HG03520 (cell line): ENCODE data around the gene ARHGEF37.

Experiments
- ATAC-seq: cut with Tn5 transposase; IDR thresholded peaks from one replicate; pipeline ENCODE4 v1.9.1; 2021; ENCODE audit warnings: mild to moderate bottlenecking, moderate library complexity; ENCODE audit not compliant: unreplicated experiment

The ARHGEF37 gene

DNA sequence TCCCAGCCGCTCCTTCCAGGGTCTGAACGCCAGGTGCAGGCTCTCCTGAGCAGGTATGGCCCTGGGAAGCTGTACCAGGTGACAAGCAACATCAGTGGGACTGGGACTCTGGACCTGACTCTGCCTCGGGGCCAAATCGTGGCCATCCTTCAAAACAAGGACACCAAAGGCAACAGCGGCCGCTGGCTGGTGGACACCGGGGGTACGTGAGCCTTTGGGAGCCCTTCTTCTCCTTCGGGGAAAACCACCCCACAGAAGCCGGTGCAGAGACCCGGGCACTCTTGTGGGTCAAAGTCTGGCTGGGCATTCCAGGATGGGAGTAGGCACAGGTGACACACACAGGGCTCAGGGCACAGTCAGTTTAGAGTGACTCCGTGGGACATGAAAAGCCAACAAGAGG, 45.8 kb downstream of the ARHGEF37 start:
- ATAC-seq = no peak

GRCh38 chr5:149628221-149628620, 46.9 kb downstream of the ARHGEF37 start:
- ATAC-seq = no peak

DNA sequence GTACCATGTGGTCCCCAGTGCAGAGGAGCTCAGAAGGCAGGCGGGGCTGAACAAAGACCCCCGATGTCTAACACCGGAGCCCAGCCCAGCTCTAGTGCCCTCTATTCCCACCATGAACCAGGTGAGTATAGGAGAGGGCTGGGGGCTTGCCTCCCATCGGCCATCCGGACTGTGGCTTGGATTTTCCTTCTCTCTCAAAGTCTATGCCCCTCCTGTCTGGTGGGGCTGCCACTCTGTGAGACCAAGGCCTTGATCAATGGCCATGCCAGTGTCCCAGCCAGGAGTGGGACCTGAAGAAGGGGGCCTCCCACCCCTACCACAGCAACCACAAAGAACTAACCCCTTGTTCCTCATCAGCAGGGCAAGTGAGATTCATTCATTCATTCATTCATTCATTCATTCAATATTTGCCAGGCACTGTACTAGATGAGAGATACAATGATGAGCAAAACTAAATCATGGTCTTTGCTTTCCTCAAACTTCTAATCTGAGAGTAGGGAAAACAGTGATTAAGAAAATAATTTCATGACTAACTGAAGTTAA, 47.6 kb downstream of the ARHGEF37 start:
- ATAC-seq = no peak

DNA sequence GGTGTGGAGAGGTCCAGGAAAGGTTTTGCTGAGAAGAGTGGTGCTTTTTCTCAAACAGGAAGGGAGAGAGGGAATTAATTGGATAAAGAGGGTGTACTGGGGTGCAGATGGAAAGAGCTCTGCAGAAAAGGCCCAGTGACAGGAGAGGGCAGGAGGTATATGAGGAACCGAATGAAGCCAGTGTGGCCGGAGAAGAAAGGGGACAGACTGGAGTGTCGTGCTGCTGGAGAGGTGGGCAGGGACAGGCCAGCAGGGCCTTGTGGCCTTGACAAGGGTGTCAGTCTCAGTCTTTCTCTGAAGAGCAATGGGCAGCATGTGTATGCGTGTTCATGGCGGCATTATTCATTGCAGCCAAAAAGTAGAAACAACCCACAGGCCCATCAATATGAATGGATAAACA, 48.1 kb downstream of the ARHGEF37 start:
- ATAC-seq = no peak

- no peak for ATAC-seq
Measured at GRCh38 chr5:149630337-149630736, 49.0 kb downstream of the ARHGEF37 start.

GRCh38 chr5:149631506-149631905, 50.2 kb downstream of the ARHGEF37 start:
- no peak for ATAC-seq

- no peak for ATAC-seq
Measured at GRCh38 chr5:149632311-149633251, 51.3 kb downstream of the ARHGEF37 start.

GRCh38 chr5:149633476-149634350, 52.4 kb downstream of the ARHGEF37 start:
- no peak for ATAC-seq

GRCh38 chr5:149635394-149635793, 54.1 kb downstream of the ARHGEF37 start:
- no peak for ATAC-seq

DNA sequence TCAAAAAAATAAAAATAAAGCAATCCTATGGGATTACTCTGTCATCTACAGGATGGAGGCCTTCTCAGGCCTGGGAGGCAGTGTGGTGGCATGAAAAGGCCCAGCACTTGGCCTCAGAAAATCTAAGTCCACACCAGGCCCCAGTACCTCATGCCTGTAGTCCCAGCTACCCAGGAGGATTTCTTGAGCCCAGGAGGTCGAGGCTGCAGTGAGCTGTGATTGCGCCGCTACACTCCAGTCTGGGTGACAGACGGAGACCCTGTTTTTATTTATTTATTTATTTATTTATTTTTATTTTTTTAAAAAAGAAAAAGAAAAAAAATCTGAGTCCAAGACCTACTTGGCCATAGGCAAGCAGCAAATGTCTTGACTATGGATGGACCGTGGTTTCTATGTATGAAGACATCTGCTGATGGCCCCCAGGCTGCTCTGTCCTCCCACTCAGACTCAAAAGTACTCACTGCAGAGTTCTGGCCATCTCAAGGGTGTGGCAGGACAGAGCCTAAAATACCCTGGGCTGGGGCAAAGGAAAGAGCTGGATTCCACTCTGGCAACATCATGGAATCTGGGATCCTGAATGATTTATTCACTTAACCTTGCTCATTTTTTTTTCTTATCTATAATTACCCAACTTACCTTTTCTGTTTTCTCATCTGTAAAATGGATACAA, 55.0 kb downstream of the ARHGEF37 start:
- ATAC-seq = no peak

DNA sequence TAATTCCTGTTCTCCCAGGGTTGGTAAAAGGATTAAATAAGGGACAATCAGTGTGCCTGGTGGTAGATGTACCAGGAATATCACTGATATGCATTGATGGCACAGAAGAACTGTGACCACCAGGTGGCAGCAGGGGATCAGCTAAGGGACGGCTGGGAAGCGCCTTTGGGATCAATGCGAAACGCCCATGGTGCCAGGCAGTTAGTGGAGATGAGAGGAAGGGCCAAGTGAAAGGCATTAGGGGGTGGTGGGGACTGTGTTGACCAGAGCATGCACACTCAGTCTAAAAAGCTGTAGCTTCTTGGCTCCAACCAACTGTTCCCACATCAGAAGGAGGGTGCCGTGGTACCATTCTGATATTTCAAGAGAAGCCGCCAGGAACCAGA, 55.6 kb downstream of the ARHGEF37 start:
- no peak for ATAC-seq

GRCh38 chr5:149638136-149638535, 56.8 kb downstream of the ARHGEF37 start:
- ATAC-seq = no peak

- no peak for ATAC-seq
Measured at GRCh38 chr5:149638546-149639241, 57.4 kb downstream of the ARHGEF37 start.

GRCh38 chr5:149639737-149640136, 58.4 kb downstream of the ARHGEF37 start:
- no peak for ATAC-seq

- ATAC-seq = no peak
Measured at GRCh38 chr5:149640350-149640999, 59.2 kb downstream of the ARHGEF37 start.

DNA sequence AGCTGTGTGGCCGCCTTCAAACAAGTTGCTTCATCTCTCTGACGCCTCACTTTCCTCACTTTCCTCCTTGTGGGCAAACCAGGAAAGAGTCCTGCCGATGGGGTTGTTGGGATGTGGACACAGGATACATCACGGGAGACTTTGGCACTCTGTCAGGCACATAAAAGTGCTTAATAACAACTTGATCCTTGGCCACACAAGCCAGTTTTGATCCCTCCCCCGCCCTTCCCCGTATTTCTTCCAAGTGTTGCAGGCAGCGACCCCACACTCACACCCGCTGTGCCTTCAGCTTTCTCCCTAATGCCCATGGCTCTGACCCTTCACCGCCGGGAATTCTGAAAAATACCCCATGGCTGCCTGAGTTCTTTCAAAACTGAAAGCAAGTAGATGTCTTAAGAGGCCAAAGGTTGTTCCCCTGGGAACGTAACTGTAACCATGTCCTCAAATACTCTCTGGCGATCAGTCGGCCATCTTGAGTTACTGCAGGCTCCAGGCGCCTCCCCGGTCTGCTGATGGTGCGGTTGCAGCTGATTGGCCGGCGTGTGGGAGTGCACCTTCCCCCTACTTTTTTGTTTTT, 59.8 kb downstream of the ARHGEF37 start:
- no peak for ATAC-seq

DNA sequence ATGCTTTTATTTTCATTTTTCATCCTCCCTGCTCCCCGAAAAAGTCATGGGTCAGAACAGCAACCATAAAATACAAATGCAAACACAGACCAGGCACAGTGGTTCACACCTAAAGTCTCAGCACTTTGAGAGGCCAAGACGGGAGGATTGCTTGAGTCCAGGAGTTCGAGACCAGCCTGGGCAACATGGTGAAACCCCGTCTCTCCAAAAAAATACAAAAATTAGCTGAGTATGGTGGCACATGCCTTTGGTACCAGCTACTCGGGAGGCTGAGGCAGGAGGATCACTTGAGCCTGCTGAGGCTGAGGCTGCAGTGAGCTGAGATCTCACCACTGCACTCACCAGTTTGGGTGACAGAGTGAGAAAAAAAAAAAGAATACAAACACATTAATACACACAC, 60.3 kb downstream of the ARHGEF37 start:
- ATAC-seq = no peak

DNA sequence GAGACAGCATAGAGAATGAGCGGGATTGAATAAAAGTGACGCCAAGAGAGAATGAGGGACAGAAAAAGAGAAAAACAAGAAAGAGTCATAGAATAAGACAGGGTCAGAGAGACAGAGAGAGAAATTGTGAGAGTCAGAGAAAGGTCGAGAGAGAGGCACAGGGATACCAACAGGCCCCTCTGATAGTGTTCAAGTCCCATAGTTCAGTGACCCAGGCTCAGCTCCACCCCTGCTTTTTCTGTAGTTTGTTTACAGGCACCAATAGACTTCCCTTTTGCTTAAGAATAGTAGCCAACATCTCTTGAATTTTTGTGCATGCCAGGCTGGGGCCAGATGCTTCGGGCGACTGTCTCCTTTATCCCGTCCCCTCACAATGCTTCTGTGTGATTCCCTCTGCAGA, 62.5 kb downstream of the ARHGEF37 start:
- ATAC-seq = no peak

DNA sequence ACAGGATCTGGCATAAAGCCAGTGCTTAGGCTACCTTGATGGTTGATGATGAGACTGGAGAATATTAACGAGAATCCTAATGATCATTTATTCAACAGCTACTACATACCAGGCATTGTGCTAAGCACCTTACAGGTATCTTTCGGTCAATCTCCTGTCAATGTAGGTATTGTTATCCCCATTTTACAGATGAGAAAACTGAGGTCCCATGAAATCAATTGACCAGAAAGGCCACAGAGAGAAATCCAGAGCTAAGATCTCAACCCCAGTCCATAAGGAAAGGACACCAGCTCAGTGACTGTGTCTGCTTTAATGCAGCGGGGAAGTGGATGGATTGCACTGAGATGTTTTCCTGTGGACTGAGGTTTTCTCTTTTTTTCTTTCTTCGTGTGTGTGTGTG, 63.3 kb downstream of the ARHGEF37 start:
- no peak for ATAC-seq

- no peak for ATAC-seq
Measured at GRCh38 chr5:149645236-149645635, 63.9 kb downstream of the ARHGEF37 start.
